Nephron (organoid): ENCODE measurements around the gene FAM168B.

ENCODE experiments used
- H3K27ac Mint-ChIP-seq, 3 experiments: 2 replicates each; pipeline ENCODE4 v1.8.0; 2020; ENCODE audit warnings: mixed read lengths in 3 of 3, mild to moderate bottlenecking in 2 of 3, moderate library complexity in 1 of 3
- H3K27me3 Mint-ChIP-seq: 2 replicates; pipeline ENCODE4 v1.8.0; 2021; ENCODE audit warnings: low read depth, mild to moderate bottlenecking, moderate library complexity, mixed read lengths
- H3K36me3 Mint-ChIP-seq: 2 replicates; pipeline ENCODE4 v1.8.0; 2020; ENCODE audit warnings: low read depth, mixed read lengths
- H3K4me1 Mint-ChIP-seq: 2 replicates; pipeline ENCODE4 v1.8.0; 2020; ENCODE audit warnings: mixed read lengths
- H3K4me3 Mint-ChIP-seq, 3 experiments: 2 replicates each; pipeline ENCODE4 v1.8.0; 2020; ENCODE audit warnings: mild to moderate bottlenecking in 3 of 3, mixed read lengths in 3 of 3, moderate library complexity in 2 of 3
- H3K9me3 Mint-ChIP-seq: 2 replicates; pipeline ENCODE4 v1.8.0; 2020; ENCODE audit warnings: mixed read lengths
- TF ChIP-seq, protein P1 (sequence below), 3 experiments: fragments of 200-600 bp; sonication (generic); IDR thresholded peaks; one replicate each; pipeline ENCODE4 v1.5.0; 2021; ENCODE audit warnings: antibody characterized with exemption in 3 of 3; ENCODE audit not compliant: unreplicated experiment in 3 of 3

The FAM168B gene

GRCh38 chr2:131127076-131127475 is 33.8 kb upstream of the FAM168B start:
- H3K4me1 Mint-ChIP-seq, result peaks cover 28% of the 10 kb centered on the region
- H3K4me3 Mint-ChIP-seq, result no peak overlapping the region
- peak overlapping the region in 1 of 3 experiments; percentile 38 for H3K27ac Mint-ChIP-seq
- no peaks in the 10 kb centered on the region for H3K27me3 Mint-ChIP-seq
- TF ChIP-seq, protein P1, sequence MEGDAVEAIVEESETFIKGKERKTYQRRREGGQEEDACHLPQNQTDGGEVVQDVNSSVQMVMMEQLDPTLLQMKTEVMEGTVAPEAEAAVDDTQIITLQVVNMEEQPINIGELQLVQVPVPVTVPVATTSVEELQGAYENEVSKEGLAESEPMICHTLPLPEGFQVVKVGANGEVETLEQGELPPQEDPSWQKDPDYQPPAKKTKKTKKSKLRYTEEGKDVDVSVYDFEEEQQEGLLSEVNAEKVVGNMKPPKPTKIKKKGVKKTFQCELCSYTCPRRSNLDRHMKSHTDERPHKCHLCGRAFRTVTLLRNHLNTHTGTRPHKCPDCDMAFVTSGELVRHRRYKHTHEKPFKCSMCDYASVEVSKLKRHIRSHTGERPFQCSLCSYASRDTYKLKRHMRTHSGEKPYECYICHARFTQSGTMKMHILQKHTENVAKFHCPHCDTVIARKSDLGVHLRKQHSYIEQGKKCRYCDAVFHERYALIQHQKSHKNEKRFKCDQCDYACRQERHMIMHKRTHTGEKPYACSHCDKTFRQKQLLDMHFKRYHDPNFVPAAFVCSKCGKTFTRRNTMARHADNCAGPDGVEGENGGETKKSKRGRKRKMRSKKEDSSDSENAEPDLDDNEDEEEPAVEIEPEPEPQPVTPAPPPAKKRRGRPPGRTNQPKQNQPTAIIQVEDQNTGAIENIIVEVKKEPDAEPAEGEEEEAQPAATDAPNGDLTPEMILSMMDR (IDR thresholded peaks at IDR 0.05; ENCODE audit: unreplicated experiment in 3 of 3), result no peak
- peaks cover 75% of the 10 kb centered on the region for H3K36me3 Mint-ChIP-seq
- H3K9me3 Mint-ChIP-seq, result no peaks in the 10 kb centered on the region

DNA sequence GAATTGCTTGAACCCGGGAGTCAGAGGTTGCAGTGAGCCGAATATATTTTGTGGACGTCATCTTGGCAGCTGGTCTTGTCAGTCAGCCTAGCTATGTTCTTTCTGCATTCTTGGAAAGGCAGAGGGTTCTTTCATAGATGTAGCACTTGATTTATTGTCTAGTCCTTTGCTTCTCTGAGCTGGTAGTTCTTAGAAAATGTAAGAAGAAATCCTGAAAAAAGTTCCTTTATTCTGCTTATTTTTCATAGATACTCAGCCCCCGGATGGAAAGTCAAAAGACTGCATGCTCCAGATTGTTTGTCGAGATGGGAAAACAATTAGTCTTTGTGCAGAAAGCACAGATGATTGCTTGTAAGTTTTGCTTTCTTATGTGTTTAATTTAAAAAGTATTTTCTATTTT is 33.2 kb upstream of the FAM168B start:
- TF ChIP-seq, protein P1 (IDR thresholded peaks at IDR 0.05; ENCODE audit: unreplicated experiment in 3 of 3), result no peak
- Mint-ChIP-seq H3K36me3 (peaks cover 75% of the 10 kb centered on the region), H3K4me1 (peaks cover 28% of the 10 kb centered on the region), H3K9me3 (no peaks in the 10 kb centered on the region), H3K27me3 (no peaks in the 10 kb centered on the region), H3K4me3 (no peak overlapping the region), H3K27ac (peak overlapping the region in 2 of 3 experiments; percentile 38 to 49)

- H3K27ac Mint-ChIP-seq, result peak overlapping the region in 1 of 3 experiments; percentile 36
- TF ChIP-seq, protein P1 (IDR thresholded peaks at IDR 0.05; ENCODE audit: unreplicated experiment in 3 of 3), result no peak
- H3K4me3 Mint-ChIP-seq, result no peak overlapping the region
- peaks cover 28% of the 10 kb centered on the region for H3K4me1 Mint-ChIP-seq
- H3K36me3 Mint-ChIP-seq, result peaks cover 73% of the 10 kb centered on the region
- H3K27me3 Mint-ChIP-seq, result no peaks in the 10 kb centered on the region
- no peaks in the 10 kb centered on the region for H3K9me3 Mint-ChIP-seq
Measured at GRCh38 chr2:131125195-131125757, 32.0 kb upstream of the FAM168B start.

DNA sequence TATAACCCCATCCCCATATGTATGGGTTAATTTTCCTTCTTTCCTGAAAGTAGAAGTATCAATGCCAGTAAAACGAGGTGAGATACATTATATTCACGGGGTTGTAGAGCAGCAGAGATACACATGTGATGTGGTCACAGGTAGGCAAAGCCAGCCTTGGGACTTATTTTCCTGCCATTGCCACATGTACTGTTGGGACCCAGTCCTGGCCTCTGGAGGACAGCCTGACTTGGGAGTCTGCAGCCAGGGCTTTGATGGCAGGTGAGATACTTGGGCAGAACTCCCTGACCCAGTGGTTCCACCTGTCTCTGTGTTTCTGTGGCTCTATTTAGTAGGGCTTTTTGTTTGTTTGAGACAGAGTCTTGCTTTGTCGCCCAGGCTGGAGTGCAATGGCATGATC is 29.9 kb upstream of the FAM168B start:
- no peaks in the 10 kb centered on the region for H3K9me3 Mint-ChIP-seq
- no peaks in the 10 kb centered on the region for H3K27me3 Mint-ChIP-seq
- H3K36me3 Mint-ChIP-seq, result peaks cover 59% of the 10 kb centered on the region
- peaks cover 28% of the 10 kb centered on the region for H3K4me1 Mint-ChIP-seq
- TF ChIP-seq, protein P1 (IDR thresholded peaks at IDR 0.05; ENCODE audit: unreplicated experiment in 3 of 3), result no peak
- no peak overlapping the region for H3K4me3 Mint-ChIP-seq
- no peak overlapping the region for H3K27ac Mint-ChIP-seq

DNA sequence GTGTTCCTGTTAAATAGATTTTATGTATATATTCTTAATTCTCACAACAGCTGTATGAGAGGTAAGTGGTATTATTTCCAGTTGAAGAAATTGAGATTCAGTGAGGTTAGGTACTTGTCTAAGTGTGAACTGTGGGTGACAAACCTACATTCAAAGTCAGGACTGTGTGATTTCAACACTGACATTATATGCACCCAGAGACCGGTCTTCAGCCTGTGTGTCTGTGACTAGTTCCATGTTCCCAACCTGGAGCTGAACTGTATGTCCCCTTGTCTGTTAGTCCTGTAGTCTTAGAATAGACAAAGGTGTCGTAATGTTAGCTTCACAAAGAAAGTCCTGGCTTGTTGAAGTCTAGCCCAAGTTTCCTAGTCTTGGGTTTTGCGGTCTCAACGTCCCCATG is 29.2 kb upstream of the FAM168B start:
- no peaks in the 10 kb centered on the region for H3K27me3 Mint-ChIP-seq
- TF ChIP-seq, protein P1 (IDR thresholded peaks at IDR 0.05; ENCODE audit: unreplicated experiment in 3 of 3), result no peak
- no peak overlapping the region for H3K4me3 Mint-ChIP-seq
- no peaks in the 10 kb centered on the region for H3K9me3 Mint-ChIP-seq
- H3K27ac Mint-ChIP-seq, result no peak overlapping the region
- peaks cover 28% of the 10 kb centered on the region for H3K4me1 Mint-ChIP-seq
- peaks cover 55% of the 10 kb centered on the region for H3K36me3 Mint-ChIP-seq

GRCh38 chr2:131121464-131121863 is 28.2 kb upstream of the FAM168B start:
- TF ChIP-seq, protein P1 (IDR thresholded peaks at IDR 0.05; ENCODE audit: unreplicated experiment in 3 of 3), result no peak
- no peaks in the 10 kb centered on the region for H3K27me3 Mint-ChIP-seq
- H3K27ac Mint-ChIP-seq, result no peak overlapping the region
- peaks cover 19% of the 10 kb centered on the region for H3K4me1 Mint-ChIP-seq
- peaks cover 47% of the 10 kb centered on the region for H3K36me3 Mint-ChIP-seq
- H3K9me3 Mint-ChIP-seq, result no peaks in the 10 kb centered on the region
- no peak overlapping the region for H3K4me3 Mint-ChIP-seq
